Measurements from ENCODE around the gene PANK2.

- TF ChIP-seq CTCF (IDR thresholded peaks at IDR 0.05 in 2 of 3, conservative IDR thresholded peaks at IDR 0.05 in 1 of 3; ENCODE audit: control insufficient read depth in 2 of 3, extremely low read depth in 1 of 3, insufficient read depth in 1 of 3, low read depth in 3 of 3, low read length in 3 of 3) (no peak), ATF3 (IDR thresholded peaks at IDR 0.05; ENCODE audit: borderline replicate concordance, extremely low read depth, low read depth, low read length) (no peak), POLR2A (IDR thresholded peaks at IDR 0.05; ENCODE audit: low read depth, low read length) (no peak), ZNF274 (IDR thresholded peaks at IDR 0.05; ENCODE audit: insufficient read depth, insufficient read length) (no peak), ZSCAN29 (IDR thresholded peaks at IDR 0.05) (no peak), TARDBP (IDR thresholded peaks at IDR 0.05; ENCODE audit: borderline replicate concordance) (no peak), CEBPZ (IDR thresholded peaks at IDR 0.05; ENCODE audit: low read depth, low read length) (no peak), ZZZ3 (IDR thresholded peaks at IDR 0.05; ENCODE audit: control insufficient read depth, insufficient read length, low read depth) (no peak), IRF3 (IDR thresholded peaks at IDR 0.05) (no peak), NR2F1 (conservative IDR thresholded peaks at IDR 0.05) (no peak), SKIL (IDR thresholded peaks at IDR 0.05; ENCODE audit: low read depth, poor library complexity, severe bottlenecking) (no peak), ZNF384 (IDR thresholded peaks at IDR 0.05; ENCODE audit: borderline replicate concordance, low read depth, low read length) (no peak), ZBTB33 (IDR thresholded peaks at IDR 0.05) (no peak), STAT3 (IDR thresholded peaks at IDR 0.05; ENCODE audit: low read depth, low read length) (no peak)
Observed at GRCh38 chr20:3894796-3895195, 5.6 kb downstream of the PANK2 start.

All from GM12878 (cell line).